Cardiac fibroblast (primary cell): Measurements from ENCODE around the gene CDHR3.

ENCODE experiments used
- DNase-seq, 2 donors: peaks; one replicate each; pipeline versions ENCODE4 v3.0.0 to v3.0.0-alpha.2; 2010; ENCODE audit warnings: low read depth in 2 of 2
- H3K4me3 ChIP-seq, 2 donors: replicated peaks in 1 of 2; 1 replicate in 1 of 2; 2 replicates in 1 of 2; pipeline ENCODE4 v1.5.1; 2011; ENCODE audit warnings: low read depth in 2 of 2, low read length in 2 of 2, mild to moderate bottlenecking in 2 of 2, moderate library complexity in 1 of 2
- CTCF ChIP-seq: IDR thresholded peaks from one replicate; pipeline ENCODE4 v1.5.1; 2011; ENCODE audit warnings: low read depth, mild to moderate bottlenecking, low read length, inconsistent platforms

CDHR3 gene

GRCh38 chr7:106061301-106061979, 98.4 kb downstream of the CDHR3 start:
- H3K4me3 ChIP-seq = no peak overlapping the region
- TF ChIP-seq CTCF = no peak
- no peak for DNase-seq

- no peak for TF ChIP-seq CTCF
- no peak overlapping the region for H3K4me3 ChIP-seq
- no peak for DNase-seq
These were observed 98.9 kb downstream of the CDHR3 start for GRCh38 chr7:106062006-106062405.

- no peak for TF ChIP-seq CTCF
- no peak overlapping the region for H3K4me3 ChIP-seq
These were observed 99.5 kb downstream of the CDHR3 start for GRCh38 chr7:106062521-106062931.

GRCh38 chr7:106063024-106063423, 100.0 kb downstream of the CDHR3 start:
- no peak overlapping the region for H3K4me3 ChIP-seq
- TF ChIP-seq CTCF = no peak
- no peak for DNase-seq

More at GRCh38 chr7:106062521-106062931, 99.5 kb downstream of the CDHR3 start:
- no peak for DNase-seq

- TF ChIP-seq CTCF = no peak
- H3K4me3 ChIP-seq = no peak overlapping the region
- DNase-seq = no peak
These were observed 100.6 kb downstream of the CDHR3 start for GRCh38 chr7:106063692-106064091.

- no peak for TF ChIP-seq CTCF
- H3K4me3 ChIP-seq = no peak overlapping the region
- DNase-seq = no peak
These were observed 101.3 kb downstream of the CDHR3 start for GRCh38 chr7:106064316-106064715.
